Measurements from ENCODE around the gene KAT5.

- TF ChIP-seq CTCF (IDR thresholded peaks at IDR 0.05 in 4 of 5, conservative IDR thresholded peaks at IDR 0.05 in 1 of 5) (no peak), POLR2A (IDR thresholded peaks at IDR 0.05) (no peak)
Observed at GRCh38 chr11:65716302-65716701, 4.2 kb downstream of the KAT5 start.
